ENCODE measurements around the gene NEK9. TPM values are rescaled to one million over a fixed set of nuclear protein-coding genes. Genes with fewer than 3 reads are reported as not detected.

The NEK9 gene
- total RNA-seq, 4 donors from 2014 or later = 47.1 to 66.1 (median 59.4) TPM

DNA sequence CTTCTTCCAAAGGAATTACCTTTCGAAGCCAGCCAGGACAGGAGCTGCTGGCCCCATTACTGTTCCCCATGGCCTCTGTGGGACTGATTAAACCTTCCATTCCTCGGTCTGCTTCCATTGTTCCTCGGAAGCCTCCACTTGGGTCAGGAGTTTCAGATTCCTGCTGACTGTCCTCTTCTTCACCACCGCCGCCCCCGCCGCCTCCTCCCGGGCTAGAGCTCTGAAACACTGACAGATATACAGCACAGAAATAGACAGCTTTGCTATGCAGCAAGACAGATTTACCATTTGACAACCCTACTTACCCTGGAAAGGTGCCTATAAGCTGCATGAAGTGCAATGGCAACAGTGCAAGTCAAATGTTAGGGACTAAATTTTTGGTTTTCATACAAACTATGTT is 35.6 kb downstream of the NEK9 start:
- TF ChIP-seq, protein P1, sequence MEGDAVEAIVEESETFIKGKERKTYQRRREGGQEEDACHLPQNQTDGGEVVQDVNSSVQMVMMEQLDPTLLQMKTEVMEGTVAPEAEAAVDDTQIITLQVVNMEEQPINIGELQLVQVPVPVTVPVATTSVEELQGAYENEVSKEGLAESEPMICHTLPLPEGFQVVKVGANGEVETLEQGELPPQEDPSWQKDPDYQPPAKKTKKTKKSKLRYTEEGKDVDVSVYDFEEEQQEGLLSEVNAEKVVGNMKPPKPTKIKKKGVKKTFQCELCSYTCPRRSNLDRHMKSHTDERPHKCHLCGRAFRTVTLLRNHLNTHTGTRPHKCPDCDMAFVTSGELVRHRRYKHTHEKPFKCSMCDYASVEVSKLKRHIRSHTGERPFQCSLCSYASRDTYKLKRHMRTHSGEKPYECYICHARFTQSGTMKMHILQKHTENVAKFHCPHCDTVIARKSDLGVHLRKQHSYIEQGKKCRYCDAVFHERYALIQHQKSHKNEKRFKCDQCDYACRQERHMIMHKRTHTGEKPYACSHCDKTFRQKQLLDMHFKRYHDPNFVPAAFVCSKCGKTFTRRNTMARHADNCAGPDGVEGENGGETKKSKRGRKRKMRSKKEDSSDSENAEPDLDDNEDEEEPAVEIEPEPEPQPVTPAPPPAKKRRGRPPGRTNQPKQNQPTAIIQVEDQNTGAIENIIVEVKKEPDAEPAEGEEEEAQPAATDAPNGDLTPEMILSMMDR (IDR thresholded peaks at IDR 0.05; ENCODE audit: low read depth) = no peak

DNA sequence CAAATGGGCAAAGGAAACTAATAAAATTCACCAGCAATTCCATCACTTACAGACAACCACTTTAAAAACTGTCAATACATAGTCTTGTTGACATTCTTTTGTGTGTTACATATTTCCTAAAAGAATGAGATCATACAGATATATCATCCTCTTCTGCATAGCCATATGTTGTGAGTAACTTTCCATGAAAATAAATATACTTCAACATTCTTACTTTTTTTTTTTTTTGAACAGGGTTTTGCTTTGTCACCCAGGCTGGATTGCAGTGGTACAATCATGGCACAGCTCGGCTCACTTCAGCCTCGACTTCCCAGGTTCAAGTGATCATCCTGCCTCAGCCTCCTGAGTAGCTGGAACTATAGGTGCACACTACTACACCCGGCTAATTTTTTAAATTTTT is 36.5 kb downstream of the NEK9 start:
- TF ChIP-seq, protein P1 (IDR thresholded peaks at IDR 0.05; ENCODE audit: low read depth) = no peak

DNA sequence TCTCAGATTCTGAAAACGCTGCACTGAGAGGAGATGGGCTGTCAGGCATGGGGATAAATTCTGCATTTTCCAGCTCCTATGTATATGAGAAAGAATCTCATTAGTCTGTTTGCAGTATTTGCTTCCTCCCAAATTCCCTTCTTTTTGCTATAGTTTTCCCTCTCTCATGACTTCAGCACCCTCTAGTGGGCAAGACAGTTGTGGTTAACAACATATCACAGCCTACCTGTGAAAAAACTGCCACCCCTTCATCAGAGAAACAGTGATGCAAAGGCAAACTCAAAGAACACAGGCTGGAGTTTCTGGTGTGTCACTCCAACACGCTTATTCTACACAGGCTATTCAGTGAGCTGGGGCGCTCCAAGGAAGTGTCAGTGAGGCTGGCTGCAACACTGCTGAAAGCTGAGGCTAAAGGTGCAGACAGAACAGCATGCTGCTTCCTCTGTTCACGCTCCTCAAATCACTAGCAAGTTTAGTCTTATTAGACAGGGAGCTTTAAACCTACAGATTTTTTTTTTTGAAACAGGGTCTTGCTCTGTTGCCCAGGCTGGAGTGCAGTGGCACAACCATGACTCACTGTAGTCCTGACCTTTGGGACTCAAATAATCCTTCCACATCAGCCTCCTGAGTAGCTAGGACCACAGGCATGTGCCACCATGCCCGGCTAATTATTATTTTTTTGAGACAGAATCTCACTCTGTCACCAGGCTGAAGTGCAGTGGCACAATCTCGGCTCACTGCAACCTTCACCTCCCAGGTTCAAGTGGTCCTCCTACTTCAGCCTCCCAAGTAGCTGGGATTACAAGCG is 38.1 kb downstream of the NEK9 start:
- TF ChIP-seq, protein P1 (IDR thresholded peaks at IDR 0.05; ENCODE audit: low read depth) = no peak

DNA sequence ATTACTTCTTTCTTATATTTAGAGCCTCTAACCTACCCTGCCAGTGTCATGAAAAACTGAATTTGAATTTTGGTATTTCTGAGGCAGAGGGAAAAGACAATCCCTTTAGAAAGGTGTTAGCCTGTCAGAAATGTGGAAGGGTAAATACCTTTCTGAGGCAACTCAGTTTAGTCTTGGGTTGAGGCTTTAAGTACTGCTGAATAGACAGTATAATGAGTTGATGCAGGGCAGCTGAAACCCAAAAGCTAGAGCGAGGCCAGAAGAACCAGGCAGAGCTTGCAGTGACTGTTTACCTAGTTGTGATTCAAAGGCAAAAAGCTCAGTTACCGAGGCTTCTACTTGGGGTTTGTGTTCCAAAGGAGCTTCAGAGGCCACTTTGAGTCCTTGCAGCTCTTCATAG is 38.7 kb downstream of the NEK9 start:
- TF ChIP-seq, protein P1 (IDR thresholded peaks at IDR 0.05; ENCODE audit: low read depth) = no peak

DNA sequence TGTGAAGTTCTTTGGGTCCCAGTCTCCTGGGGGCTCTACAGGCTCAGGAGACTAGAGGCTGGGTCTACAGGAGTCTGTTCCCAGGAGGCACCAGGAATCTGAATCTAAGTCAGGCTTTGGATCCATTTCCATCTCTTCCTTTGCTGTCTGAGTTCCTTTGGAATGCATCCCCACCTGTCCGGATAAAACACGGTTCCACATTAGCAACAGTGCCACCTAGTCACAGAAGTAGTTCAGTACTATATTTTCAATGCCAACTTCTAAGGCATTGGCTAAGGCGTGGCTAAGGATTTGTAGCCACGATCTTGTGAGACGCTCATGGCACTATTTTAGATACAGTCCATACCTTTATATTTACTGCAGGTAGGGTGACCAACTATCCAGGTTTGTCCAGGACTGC is 42.3 kb downstream of the NEK9 start:
- TF ChIP-seq, protein P1 (IDR thresholded peaks at IDR 0.05; ENCODE audit: low read depth) = no peak

DNA sequence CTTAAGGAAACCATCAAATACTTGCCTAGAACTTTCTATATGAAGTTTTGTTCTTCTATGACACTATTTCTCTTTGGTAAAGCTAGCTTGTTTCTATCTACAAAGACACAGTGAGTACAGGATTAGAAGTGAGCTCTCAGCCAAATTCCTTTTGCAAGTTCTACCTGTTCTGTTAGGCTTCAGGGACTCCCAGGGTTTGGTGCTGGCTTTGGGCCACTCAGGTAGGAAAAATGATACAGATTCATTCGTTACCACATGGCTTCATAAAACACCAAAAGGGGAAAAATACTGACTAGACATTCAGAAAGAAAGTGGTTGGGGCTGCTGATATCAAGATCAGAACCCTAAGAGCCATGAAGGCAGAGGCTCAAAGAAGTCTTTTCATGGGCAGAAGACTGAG is 43.6 kb downstream of the NEK9 start:
- TF ChIP-seq, protein P1 (IDR thresholded peaks at IDR 0.05; ENCODE audit: low read depth) = no peak

DNA sequence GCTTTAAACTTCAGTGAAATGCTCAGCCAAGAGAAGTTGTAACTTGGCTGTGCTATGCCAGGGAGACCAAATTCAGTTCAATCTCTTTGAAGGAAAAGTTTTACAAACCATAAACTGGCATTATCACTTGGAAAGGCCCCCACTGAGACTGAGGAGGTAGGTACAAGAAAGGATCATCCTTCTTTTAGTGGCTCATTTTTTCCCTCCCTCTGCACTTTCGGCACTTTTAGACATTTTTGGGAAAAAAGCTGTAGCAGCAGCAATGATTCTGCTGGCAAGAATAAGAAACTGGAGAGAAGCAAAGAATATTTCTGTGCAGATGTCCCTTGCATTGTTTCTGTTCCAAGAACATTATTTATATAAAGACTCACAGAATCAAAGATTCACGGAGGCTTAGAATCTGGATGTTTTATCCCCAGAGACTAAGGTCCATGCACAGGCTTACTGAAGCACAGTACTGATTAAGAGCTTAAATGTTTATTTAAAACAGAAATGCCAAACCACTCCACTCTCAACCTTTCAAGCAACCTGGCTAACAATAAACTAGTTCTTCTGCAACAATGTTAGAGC is 45.1 kb downstream of the NEK9 start:
- TF ChIP-seq, protein P1 (IDR thresholded peaks at IDR 0.05; ENCODE audit: low read depth) = no peak

All from subcutaneous adipose tissue (tissue), 4 donors.